Skin of body (tissue), 2 donors: ENCODE measurements around the gene RERE. TPM values are rescaled to one million over a fixed set of nuclear protein-coding genes. Genes with fewer than 3 reads are reported as not detected.
"Not testable (repeated sequence)": the region's sequence is repeated elsewhere in the genome, so short reads cannot be mapped to it uniquely, and the experiment has no call there.

Experiments
- DNase-seq: peaks from one replicate; lab custom pipeline; 2025; lab: John Stamatoyannopoulos, UW
- total RNA-seq: library from RNA; depleted of rRNA; stranded (reverse); fragments of >200 nt; gene quantifications from one replicate; pipeline ENCODE4 v1.2.3, GENCODE V29; 2014

Gene RERE
- total RNA-seq, 1 donor from 2014 or later, result 125 TPM

- no peak for DNase-seq
These were observed 27.1 kb upstream of the RERE start for GRCh38 chr1:8844501-8845006.

DNA sequence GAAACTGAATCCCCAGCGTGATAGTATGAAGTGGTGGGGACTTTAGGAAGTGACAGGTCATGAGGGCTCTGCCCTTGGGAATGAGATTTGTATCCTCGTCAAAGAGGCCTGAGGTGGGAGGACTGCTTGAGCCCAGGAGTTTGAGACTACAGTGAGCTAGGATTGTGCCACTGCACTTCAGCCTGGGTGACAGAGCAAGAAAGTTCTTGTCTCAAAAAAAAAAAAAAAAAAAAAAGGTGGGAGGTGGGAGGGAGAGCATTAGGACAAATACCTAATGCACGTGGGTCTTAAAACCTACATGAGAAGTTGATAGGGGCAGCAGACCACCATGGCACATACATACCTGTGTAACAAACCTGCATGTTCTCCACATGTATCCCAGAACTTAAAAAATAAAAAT lies 24.0 kb upstream of the RERE start:
- DNase-seq, result no peak

- DNase-seq, result no peak
These were observed 22.6 kb upstream of the RERE start for GRCh38 chr1:8839990-8840389.

DNA sequence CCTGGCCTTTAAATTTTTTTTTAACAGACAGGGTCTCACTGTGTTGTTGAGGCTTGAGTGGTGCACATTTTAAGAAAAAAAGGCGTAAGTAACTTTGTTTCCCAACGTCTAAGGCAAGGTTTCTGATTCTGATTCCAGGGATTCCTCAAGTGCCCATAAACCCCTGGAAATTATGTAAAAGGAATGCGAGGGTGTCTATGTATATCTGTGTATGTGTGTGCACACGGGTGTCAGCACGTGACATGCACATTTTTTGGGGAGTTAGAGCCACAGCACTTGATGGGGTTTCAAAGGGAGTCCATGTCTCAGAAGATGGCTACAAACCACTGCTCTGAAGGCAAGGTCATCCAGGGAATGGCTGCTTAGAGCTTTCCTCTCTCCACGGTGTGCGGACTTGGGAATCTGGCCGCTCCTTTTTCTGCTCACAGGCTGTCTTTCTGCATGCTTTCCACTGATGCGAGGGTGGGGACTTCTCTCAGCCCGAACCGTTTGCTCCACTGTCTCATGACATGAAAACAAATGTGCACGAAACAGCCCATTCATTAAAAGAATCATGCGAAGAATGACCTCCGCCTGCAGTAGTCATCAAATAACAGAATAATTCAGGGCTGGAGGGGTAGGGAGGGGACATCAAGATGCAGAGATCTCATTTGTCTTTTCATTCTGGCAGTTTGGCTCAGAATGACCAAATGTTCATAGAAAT lies 18.7 kb upstream of the RERE start:
- no peak for DNase-seq

- DNase-seq, result no peak
These were observed 13.9 kb upstream of the RERE start for GRCh38 chr1:8831340-8831739.

- DNase-seq, result not testable (repeated sequence)
These were observed 13.3 kb upstream of the RERE start for GRCh38 chr1:8830732-8831131.

DNA sequence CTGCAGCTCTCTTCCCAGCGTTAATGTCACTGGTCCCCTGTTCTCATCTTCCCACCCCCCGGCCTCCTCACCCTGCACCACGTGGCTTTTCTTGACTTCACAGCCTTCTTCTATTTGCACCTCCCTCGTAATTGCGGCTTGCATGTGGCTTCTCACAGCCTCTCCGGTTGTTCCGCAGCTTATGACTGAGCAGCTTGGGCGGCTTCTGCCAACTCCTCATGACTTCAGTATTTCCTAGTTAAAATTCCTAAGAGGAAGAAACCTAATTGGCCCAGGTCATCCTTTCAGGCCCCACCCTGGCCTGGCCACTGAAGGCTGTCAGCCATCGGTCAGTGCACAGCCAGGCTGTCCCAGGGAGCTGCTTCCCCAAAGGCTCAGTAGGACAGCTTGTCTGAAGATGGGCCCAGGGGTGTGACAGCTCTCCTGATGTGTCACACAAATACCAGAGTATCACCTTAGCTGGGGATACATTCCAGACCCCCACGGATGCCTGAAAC lies 8.6 kb upstream of the RERE start:
- peak; percentile 28 for DNase-seq

DNA sequence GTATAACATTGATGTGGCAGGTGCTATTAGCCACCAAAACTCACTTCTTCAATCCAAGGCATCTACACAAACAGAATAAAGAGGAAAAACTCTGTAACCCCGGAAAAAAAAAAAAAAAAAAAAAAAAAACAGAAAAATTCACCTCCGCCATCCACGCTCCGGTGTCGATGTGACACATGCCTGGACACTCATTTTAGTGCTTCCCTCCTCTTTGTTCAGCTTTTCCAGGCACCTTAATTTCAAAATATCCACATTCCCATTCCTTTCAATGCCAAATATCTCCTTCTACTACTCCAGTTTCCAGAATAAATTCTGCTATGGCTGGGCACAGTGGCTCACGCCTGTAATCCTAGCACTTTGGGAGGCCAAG lies 5.8 kb upstream of the RERE start:
- DNase-seq, result no peak

- DNase-seq, result peak; percentile 74
These were observed 5.2 kb upstream of the RERE start for GRCh38 chr1:8822373-8823294.

DNA sequence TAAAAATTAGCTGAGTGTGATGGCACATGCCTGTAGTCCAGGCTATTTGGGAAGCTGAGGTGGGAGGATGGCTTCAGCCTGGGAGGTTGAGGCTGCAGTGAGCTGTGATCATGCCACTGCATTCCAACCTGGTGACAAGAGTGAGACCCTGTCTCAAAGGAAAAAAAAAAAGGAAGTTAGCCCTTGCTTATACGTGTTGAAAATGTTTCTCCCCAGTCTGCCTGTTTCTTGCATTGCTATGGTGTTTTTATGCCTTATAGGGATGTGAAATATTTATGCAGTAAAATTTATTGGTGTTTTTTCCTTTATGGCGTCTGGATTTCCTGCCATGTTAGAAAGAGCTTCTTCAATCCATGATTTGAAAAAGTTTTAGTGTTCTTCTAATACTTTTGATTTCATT lies 3.6 kb upstream of the RERE start:
- no peak for DNase-seq

- not testable (repeated sequence) for DNase-seq
These were observed 1.3 kb upstream of the RERE start for GRCh38 chr1:8818789-8819188.

DNA sequence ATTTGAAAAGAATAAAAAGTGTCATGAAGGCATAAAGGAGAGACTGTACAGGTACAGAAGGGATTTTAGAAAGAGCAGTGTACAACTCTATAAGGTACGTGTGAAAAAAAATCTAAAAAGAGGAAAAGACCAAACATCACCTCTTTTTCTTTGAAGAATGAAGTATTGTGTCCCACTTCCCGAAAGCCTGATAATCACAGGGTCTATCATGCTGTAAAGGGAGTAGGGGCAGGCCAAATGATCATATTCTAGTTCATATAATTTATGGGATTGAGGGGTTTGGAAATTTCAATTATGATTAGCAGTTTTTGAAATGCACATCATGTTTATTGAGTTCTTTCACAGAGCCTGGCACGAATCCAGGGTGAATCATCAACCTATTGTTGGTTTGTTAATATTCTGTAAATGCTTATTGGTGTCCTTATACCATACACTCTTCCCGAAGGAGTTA lies 910 bp upstream of the RERE start:
- DNase-seq, result peak; percentile 7

- DNase-seq, result no peak
These were observed 519 bp downstream of the RERE start for GRCh38 chr1:8816831-8817411.

GRCh38 chr1:8816264-8816663 lies 1.2 kb downstream of the RERE start:
- DNase-seq, result peak; percentile 37

- DNase-seq, result no peak
These were observed 1.8 kb downstream of the RERE start for GRCh38 chr1:8815582-8816151.

GRCh38 chr1:8814865-8815264 lies 2.6 kb downstream of the RERE start:
- DNase-seq, result no peak

DNA sequence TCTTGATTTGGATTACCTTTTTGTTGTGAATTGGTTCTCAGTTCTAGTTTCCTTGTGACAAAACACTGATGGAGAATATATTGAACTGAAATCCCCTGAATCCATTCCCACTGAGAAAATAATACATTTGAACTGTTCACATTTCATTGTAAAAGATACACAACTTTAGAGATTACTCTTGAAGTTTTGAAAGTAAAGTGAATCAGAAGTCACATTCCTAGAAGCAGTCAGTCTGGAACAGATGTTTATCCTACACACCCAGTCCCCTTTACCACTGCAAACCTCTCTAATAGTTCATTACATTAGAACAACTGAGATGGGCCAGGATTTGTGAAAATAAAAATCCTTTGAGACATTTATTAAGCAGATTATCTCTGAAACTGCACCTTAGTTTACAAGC lies 3.4 kb downstream of the RERE start:
- no peak for DNase-seq

- DNase-seq, result no peak
These were observed 4.2 kb downstream of the RERE start for GRCh38 chr1:8813016-8813763.

- no peak for DNase-seq
These were observed 5.4 kb downstream of the RERE start for GRCh38 chr1:8812081-8812480.

DNA sequence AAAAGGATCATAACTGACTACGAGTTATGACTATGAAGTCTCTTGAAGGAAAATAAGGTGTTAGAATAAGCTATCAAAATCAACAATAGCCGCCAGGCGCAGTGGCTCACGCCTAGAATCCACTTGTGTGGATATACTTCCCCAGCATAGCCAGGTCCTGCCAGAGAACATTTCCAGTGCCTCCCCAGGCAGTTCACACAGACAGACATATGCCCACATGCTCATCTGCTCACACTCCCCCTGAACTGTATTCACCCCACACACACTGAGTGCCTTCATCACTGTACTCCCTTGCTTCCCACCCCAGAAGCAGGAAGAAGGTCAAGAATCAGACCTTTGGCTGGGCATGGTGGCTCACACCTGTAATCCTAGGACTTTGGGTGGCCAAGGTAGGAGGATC lies 6.5 kb downstream of the RERE start:
- no peak for DNase-seq

- DNase-seq, result no peak
These were observed 8.1 kb downstream of the RERE start for GRCh38 chr1:8809342-8809736.
